KG1 (cell line): ENCODE measurements around the gene ACKR3.

Source experiments
- DNase-seq: peaks from one replicate; lab custom pipeline; 2025; lab: John Stamatoyannopoulos, UW

ACKR3 gene

DNA sequence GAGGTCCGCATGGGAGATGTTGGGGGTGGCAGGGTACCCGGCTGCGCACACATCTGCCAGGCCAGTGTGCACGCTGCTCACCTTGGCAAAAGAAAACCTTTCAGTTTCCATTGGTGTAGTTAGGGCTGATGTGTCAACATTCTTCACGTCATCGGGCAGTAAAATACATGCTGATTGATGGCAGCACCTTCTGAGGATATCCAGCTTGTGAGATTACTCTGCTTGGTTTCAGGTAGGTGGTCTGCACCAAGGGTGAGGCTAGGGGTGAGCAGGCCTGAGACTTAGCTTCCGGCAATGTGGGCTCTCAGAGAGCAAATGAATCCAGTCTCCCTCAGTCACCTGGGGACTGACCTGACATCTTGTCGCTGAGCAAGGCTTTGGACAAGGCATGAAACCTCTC is 19.3 kb upstream of the ACKR3 start:
- DNase-seq, result no peak

DNA sequence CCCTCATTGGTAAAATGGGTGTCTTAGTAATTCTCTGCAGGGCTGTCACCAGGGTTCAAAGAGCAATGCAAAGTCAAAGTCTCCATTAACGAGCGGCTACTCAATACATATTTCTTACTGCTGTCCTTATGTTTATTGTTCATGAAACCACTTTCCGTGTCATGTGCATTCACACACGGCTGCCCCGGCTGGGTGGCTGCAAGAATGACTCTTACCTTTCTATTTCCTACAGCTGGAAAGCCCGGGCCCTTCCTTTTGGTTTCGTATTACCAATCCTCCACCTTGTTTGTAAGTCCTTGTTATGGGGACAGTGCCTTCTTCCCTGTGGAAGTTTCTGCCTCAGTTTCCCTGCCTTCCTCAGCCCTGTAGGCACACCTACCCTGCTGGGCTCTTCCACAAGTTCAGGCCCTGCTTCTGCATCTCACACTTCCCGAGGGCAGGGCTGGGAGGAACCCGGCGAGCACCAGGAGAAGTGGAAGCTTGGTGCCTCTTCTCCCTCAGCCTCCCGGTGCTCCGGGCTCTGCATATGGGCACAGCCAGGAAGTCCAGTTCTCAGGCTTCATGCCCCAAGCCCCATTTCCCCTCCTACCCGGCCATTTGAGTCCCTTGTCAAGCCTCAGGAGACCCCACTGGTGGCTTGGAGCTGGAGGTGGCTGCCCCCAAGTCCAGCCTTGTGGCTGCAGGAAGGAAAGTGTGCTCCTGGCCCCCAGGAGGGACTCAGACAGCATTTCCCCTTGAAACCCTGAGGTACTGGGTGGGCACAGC is 18.7 kb upstream of the ACKR3 start:
- no peak for DNase-seq

DNA sequence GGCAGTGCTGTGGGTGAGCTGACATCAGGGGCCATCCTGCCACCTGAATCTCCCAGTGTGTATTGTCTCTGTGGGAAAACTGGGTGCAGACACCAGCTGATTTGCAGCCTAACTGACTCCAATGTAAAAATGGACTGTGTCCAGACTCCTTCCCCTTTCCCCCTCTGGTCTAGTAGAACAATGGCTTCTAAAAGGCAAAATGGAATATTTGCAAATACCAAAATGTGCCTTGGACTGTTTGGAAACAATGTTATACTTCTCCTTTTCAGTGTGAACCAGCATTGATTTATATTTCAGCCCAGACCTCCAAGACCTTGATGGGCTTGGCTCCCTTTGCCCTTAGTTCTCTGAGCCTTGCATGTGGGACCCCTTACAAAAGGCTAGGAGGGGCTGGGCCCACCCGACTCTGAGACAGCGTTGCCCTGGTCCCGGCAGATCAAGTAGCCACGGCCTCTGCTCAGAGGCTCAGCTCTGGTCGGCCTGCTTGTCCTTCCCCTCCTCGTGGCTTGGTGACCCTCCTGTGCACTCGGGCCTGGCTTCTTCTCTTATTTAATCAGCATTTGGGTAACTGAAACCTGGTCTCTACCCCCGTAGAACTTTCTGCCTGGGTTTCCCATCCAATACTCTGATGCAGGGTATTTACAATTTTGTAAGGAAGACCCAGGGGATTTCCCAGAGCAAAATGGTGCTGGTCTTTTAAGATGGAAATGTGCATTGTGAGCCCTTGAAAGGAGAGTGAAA is 18.0 kb upstream of the ACKR3 start:
- DNase-seq, result no peak

DNA sequence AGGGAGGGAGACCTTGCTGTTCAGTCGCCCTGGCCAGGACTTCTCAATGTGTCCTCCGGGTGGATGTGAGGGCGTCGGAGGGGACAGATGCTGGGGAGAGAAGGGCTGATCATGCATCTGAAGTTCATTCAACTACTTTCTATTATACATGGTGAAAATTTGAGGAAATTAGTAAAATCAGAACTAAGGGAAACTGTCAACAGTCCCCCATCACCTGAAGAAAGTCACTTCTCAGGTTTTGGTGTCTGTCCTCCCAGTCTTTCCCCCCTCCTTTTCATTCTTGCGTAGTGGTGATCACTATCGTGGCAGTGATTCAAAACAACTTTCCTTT is 17.4 kb upstream of the ACKR3 start:
- DNase-seq, result no peak

DNA sequence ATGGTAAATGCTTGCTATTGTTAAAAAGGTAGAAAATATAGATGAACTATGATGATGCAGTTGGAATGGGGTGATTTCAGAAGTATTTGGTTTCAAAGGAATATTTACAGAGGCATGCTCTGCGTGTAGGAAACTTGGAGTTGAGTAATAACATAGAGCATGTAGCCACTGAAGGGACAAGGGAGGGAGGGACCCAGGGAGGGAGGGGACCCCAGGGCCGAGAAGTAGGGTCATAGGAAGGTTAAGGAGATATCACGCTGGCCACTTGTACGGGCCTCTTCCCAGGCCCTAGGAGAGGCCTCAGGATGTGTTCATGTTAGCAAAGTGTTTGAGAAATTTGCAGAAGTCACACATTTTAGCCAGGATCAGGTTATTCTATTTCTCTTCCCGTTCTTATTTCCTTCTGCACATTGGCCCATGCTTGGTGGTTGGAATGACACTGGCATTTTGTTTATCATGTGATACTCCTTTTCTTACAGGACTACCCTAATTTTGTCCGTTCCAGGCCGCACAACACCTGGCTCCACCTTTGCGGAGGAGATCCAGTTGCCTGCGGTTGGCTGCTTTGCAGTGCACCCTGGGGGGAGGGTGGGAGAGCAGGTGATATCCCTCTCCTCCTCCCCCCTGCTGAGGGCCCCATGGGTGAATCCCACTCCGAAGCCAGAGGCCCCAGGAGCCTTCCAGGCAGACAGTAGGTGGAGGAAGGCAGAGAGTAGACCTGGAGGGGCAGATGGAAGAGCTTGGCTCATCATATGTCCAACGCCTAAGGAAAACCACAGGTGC is 16.9 kb upstream of the ACKR3 start:
- no peak for DNase-seq

DNA sequence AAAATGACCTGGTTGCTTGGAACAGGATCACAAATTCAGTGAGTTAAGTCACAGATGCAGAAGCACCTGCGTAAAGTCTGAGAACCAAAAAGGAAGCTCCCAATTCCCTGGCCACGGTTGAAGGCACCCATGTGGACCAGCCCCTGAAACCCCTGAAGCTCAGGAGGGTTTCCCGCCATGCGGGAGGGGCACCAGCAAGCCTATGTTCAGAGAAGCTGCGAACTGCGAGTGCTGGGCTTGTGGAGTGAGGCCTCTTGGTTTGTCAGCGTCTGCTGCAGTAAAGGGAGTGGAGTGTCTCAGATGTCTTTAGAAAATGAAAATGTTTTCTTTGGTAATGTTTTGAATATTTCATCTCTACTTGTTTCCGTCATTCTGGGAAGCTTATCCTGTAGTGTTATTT is 16.1 kb upstream of the ACKR3 start:
- no peak for DNase-seq

DNA sequence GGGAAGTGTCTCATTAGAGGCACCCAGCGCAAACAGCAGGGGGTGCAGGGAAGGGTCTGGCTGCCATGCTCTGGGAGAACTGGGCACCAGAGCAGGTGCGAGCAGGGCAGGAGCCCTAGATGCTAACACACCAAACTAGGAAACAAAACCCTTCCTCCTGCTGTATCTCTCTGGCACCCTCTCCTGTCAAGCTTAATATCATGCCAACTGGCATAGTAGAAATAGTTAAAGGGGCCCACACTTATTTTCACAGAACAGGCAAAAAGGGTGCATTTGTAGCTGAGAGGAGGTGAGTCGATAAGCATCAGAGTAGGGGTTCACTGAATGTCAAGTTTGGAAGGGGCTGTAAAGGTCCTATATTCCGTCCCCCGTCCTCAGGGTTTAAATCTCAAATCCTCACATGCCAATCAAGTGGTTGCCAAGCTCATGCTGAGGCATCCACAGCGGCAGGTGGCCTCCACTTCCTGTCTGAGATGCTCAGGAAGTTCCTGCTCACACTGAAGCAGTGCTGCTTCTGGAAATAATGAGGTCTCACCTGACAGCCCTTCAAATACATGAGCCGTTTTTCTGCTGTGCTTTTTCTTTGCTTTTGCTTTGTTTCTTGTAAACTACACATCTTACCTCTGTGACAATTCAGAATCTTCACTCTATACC is 14.9 kb upstream of the ACKR3 start:
- DNase-seq, result no peak

DNA sequence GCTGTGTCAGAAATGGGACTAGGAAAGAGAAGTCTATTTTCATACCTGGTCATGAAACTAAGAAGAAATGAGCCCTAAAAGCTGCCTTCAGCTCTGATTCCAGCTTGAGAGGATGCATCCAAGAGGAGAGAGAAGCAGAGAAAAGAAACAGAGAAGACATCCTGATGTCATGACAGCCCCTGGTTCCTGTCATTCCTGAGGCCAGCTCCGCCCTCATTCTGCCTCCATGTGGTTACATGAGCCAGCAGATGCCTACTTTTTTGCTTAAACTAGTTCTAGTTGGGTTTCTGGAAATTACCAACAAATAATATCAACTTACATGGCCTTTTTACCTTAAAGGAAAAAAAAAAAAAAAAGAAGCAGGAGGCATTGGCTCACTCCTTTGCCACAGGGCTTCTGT is 14.1 kb upstream of the ACKR3 start:
- DNase-seq, result no peak

DNA sequence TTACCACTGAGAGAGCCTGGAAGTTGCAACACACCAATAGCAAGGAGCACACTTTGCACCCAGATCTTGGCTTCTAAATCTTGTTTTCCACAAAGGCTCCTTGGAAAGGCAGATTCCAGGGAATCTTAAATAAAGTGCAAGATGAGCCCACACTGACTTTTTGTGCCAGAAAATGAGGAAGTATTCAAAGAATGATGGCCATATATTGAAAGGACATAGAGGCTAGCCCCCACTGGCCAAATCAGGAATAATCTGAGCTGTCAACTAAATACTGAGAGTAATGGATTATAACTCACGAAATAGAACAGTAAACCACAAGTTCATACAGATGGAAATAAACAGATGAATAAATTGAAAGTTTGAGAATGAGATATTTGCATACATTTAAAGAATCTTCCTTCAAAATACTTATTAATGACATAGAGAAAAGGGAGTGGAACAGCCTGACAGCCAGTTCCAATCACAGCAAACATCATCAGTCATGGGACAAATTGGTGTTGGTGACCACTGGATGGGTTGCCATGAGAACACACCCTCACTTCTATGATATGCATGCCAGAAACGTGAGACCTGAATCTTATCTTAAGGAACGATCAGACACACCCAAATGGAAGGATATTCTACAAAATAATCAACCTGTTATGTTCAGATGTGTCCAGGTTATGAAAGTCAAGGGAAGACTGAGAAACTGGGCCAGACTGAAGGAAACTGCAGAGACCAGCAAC is 12.2 kb upstream of the ACKR3 start:
- no peak for DNase-seq

DNA sequence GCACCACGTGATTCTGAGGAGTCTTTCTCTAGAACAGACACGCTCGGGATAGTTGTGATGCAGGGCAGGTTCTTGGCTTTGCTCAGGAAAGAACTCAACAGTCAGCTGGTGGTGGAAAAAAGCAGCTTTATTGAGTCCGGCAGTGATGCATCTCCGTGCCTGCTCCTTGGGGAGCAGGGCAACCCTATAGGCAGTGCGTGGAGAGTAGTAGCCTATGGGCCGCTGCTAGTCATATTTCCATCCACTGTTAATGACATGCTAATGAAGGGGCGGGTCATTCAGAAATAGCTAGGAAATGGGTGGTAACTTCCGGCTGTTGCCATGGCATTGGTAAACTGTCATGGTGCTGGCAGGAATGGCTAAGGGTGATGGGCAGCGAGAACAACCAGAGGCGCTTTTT is 11.6 kb upstream of the ACKR3 start:
- no peak for DNase-seq

DNA sequence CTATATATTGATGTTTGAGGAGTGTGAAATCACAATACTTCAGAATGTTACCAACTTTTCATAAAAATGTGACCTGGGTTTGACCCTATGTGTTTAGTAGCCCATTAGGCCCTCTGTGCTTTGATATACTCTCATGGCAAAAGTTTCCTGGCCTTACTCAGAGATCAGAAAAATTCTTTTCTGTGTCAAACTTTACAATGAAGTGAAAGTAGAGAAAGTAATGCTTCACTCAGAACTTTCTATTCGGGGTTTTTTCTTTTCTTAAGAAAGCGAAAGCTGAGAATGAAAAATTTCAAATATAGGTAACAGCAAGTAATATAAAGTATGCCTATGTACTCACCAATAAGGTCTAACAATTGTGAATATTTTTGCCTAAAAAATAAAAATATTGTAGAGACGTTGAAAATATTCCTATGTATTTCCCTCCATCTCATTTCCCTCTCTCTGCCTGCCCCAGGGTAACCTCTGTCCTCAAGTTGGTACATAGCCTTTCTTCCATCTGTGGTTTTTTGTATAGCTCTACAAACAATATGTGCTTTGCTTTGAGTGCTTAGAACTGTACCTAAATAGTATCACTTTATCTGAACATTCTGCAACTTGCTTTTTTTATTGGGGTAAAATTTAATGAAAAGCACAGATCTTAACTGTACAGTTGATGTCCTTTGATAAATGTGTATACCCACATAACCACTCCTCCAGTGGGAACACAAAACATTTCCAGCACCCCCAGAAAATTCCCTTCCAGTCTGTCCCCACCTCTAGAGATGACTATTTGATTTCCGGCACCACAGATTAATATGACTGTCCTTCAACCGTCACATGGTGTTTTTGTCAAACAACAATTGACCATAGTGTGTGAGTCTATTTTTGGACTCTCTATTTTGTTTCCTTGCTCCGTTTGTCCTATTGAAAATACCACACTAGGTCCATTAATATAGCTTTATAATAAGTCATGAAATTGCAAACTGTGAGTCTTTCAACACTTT is 10.3 kb upstream of the ACKR3 start:
- DNase-seq, result no peak

DNA sequence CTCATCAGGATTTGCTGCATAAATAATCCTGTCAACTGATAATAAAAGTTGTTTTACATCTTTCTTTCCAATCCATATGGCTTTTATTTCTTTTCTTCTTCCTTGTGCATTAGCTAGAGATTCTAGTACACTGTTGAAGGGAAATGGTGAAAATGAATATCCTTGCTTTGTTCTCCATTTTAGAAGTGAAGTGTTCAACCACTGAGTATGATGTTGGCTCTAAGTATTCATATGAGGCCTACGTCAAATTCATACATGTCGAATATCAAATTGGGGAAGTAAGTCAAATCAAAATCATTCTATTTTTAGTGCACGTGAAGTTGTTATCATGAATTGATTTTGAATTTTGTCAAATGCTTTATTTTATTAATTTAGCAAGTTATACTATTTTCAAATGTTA is 7.8 kb upstream of the ACKR3 start:
- DNase-seq, result no peak

DNA sequence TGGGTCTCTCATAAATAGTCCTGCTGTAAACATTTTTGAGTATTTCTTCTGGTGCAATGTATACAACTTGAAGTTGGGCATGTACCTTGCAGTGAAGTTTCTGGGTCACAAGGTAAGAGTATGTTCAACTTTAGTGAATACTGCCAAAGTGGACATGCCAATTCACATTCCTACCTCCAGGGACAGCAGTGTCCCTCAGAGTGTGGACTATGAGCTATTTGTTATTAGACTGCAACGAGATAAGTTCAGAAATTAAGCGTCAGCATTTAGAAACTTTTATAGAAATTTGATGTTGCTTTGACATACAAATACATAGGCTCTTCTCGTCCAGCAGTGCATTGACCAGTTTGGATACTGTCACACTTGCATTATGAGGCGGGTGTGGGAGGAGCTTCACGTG is 7.2 kb upstream of the ACKR3 start:
- no peak for DNase-seq

DNA sequence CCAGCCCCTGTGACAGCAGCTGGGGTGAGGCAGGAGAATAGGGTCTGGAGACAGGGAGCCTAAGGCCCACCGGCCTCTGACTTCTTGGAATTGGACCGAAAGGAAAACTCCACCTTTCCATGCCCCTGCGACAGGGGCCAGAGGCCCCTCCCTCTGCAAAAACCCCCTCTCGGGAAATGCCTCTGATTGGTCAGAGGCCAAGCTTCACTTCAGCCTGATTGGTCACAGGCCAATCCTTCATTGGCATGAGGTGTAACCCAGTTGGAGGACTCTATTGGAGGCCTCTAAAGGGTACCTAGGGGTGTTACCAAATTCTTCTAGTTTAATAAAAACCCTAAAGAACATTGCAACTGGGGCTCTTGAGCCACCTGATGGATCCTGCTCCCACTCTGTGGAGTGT is 5.7 kb upstream of the ACKR3 start:
- no peak for DNase-seq

DNA sequence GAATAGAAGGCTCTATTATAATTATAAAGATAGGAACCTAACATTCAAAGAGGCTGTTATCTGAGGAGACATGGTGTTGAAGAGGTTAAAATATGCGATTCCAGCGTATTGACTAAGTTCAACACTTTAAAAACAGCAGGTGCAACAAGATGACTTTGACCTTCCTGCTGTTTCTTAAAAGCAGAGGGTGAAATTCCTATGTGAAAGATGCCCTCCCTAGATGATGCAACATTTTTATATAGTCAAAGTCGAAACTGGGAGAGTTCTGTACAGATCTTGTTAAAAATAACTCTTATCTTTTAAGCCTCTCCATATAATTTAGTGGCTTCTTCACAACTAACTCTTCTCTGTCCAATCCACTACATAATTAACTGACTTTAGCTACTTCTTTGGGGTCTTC is 4.4 kb upstream of the ACKR3 start:
- no peak for DNase-seq

DNA sequence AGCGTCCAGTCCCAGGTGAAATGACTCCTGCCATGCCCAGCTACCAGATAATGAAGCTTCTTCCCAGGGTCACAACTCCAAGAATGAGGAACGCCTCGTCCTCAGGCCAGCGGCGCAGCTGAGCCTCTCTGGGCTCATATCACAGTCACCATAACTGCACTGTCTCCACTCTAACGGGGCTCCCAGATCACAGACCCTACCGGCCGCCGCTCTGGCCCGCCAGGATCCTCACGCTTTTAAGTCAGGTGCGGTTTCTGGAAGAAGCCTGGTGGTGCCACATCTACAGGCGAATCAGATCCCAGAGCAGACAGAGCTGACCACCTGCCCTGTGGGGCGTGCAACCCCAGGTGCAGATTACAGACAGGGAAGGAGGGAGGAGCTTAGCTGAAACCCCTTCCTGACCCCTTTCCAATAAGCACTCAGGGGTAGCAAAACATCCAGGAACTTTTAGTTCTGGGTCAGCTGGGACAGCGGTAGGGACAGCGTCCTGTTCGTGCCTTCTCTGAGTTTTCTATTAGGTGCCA is 3.7 kb upstream of the ACKR3 start:
- DNase-seq, result no peak

DNA sequence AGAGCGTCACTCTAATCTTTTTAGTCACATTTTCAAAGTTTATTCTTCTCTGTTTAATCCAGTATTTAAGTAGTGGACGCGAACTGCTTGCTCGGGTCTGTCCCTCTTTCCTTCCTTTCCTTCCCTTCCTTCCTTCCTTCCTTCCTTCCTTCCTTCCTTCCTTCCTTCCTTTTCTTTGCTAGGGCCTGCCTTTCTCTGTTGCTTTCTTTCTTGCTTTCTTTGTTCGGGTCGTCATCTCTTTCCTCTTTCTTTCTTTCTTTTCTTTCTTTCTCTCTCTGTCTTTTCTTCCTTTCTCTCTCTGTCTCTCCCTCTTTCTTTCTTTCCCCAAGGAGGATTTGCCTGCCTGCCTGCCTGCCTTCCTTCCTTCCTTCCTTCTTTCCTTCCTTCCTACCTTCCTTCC is 3.0 kb upstream of the ACKR3 start:
- no peak for DNase-seq

DNA sequence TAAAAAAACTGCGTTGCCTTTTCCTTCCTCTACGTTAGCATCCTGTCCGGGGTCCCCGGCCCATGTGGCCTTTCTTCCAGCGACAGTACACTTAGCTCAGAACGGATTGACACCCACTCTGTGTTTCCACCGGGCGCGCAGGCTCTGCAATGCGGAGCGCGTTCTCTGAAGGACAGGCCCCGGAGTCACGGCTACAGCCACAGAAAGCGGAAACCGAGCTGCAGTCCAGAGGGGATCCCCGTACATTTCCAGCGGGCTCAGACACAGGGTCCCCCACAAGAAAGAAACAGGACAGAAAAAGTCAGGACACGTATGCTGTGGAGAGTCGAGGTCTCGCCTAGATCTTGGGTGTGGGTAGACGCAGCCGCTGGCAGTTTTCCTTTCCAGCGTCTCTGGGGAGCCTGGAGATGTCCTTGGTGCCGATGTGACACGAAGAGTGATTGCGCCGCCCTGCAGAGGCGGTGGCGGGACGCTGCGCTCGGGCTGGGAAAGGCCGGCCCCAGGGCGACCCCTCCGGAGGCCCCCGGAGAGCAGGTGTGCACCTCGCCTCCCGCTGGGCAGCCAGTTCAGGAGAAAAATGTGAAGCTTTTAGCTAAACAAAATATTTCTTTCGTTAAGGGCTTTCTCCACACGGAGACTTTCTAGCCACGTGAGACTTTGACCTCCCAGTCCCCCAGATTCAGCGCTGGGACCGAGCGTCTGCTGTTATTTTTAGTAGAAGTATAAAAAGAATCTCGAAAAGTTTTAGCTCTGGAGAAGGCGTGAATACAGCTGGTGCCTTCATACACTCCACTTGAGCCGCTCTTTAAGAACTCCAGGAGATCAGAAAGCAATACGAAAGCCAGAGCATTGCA is 1.3 kb upstream of the ACKR3 start:
- DNase-seq, result no peak

DNA sequence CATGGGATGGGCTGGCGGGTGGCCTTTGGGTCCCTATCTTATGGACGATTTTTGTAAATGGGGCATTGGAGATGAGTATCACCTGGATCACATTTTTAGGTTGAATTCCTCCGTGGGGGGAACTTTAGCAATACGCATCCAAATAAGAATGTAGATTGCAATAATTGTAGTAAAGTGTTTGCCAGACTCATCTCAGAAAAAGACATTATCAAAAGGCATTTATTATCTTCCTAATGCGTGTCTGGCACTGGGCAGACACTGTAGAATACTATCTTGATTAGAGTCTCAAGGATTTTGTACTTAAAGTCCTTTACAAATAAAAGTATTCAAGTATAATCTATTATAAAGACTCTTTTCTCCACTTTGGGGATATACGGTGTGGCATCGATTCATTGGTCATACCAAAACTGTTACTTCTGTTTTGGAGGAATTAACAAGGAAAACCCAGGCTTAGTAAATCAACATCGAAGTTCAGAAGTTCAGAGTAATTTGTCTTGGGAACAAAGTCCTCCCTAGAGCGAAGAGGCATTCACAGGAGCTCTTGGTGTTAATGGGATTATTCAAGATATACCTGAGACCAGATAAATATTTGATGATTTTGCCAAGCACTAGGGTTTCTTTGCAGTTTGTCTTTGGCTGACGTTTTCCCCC is 578 bp upstream of the ACKR3 start:
- DNase-seq, result no peak
